ENCODE data around the gene YIPF3. TPM values are rescaled to one million over a fixed set of nuclear protein-coding genes. Genes with fewer than 3 reads are reported as not detected.
"Not testable (repeated sequence)": the region's sequence is repeated elsewhere in the genome, so short reads cannot be mapped to it uniquely, and the experiment has no call there.

YIPF3 gene
- total RNA-seq: 131 to 142 TPM (median 133 TPM) in 3 replicates
- long read RNA-seq, transcript YIPF3-202 (9 exons, 1,576 nt): major isoform, 188 of 231 reads
- long read RNA-seq, partial matches to known transcripts: 11 of 231 reads
- long read RNA-seq, other reads (novel, unspliced or antisense): 30 of 231 reads

DNA sequence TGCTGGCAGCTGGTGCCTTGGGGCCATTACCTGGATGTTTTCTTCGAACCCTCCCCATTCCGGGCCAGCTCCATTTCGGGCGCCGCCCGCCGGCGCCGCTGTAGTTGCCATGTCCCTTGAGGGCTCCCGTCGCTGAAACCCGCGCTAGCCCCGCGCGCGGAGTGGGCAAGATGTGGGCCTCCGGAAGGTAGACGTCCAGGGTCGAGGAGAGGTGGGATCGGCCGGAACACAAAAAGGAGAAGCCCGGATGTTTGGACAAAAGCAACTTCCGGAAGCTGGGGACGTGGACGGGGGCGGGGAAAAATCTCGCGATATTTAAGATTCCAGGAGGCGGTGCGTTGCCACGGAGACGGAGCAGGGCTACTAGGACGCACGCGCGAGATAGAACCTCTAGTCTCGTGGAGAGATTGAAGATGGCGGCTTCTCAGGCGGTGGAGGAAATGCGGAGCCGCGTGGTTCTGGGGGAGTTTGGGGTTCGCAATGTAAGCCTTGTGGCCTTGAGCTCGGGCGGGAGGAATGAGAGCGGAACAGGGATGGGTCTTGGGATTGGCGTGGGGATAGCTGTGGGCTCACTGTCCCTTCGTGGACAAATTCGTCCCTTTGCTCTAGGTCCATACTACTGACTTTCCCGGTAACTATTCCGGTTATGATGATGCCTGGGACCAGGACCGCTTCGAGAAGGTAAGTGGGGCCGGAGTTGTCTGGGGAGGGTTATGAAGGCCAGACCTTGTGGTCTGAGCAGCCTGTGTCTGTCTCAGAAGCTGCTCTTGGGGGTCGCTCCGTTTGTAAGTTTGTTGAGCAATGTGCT is at the start of gene YIPF3, which contains the start of gene POLR1C:
YIPF3 (minus strand) TSS at position 230 of the 808 bp plus-strand sequence; CDS start at position 111, 119 bp downstream.
POLR1C (plus strand) TSS at position 393 of the 808 bp plus-strand sequence; CDS start at position 414, 21 bp downstream.
- Mint-ChIP-seq H3K9me3 (ENCODE audit: low read depth) (no peaks in the 10 kb centered on the region), H3K27me3 (ENCODE audit: low read depth) (no peaks in the 10 kb centered on the region), H3K27ac (ENCODE audit: unreplicated experiment) (no peak within 1 kb of the TSS), H3K4me1 (ENCODE audit: low read depth) (peaks cover 24% of the 10 kb centered on the region), H3K36me3 (ENCODE audit: low read depth) (peaks cover 35% of the 10 kb centered on the region), H3K4me3 (ENCODE audit: unreplicated experiment) (no peak within 1 kb of the TSS)
- DNase-seq (ENCODE audit: low spot score): peak; percentile 98
- TF ChIP-seq CTCF (IDR thresholded peaks at IDR 0.05): no peak

GRCh38 chr6:43559328-43559727 is 42.6 kb upstream of the YIPF3 start:
- Mint-ChIP-seq H3K36me3 (ENCODE audit: low read depth) (peaks cover 39% of the 10 kb centered on the region), H3K27me3 (ENCODE audit: low read depth) (no peaks in the 10 kb centered on the region), H3K4me3 (ENCODE audit: unreplicated experiment) (no peak overlapping the region), H3K27ac (ENCODE audit: unreplicated experiment) (no peak overlapping the region), H3K4me1 (ENCODE audit: low read depth) (no peaks in the 10 kb centered on the region), H3K9me3 (ENCODE audit: low read depth) (no peaks in the 10 kb centered on the region)
- TF ChIP-seq CTCF (IDR thresholded peaks at IDR 0.05): no peak
- DNase-seq (ENCODE audit: low spot score): no peak

DNA sequence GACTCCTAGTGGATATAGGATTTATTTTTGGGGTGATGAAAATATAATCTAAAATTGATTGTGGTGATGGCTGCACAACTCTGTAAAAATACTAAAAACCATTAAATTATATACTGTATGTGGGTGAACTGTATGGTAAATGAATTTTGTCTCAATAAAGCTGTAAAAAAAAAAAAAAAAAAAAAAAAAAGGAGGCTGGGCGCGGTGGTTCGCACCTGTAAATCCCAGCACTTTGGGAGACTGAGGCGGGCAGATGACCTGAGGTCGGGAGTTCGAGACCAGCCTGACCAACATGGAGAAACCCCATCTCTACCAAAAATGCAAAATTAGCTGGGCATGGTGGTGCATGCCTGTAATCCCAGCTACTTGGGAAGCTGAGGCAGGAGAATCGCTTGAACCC is 40.9 kb upstream of the YIPF3 start:
- not testable (repeated sequence) for H3K27ac Mint-ChIP-seq (ENCODE audit: unreplicated experiment); H3K27me3 Mint-ChIP-seq (ENCODE audit: low read depth); H3K4me3 Mint-ChIP-seq (ENCODE audit: unreplicated experiment); H3K4me1 Mint-ChIP-seq (ENCODE audit: low read depth); H3K9me3 Mint-ChIP-seq (ENCODE audit: low read depth); DNase-seq (ENCODE audit: low spot score)
- H3K36me3 Mint-ChIP-seq (ENCODE audit: low read depth): peaks cover 43% of the 10 kb centered on the region

- Mint-ChIP-seq H3K36me3 (ENCODE audit: low read depth) (peaks cover 40% of the 10 kb centered on the region), H3K4me1 (ENCODE audit: low read depth) (no peaks in the 10 kb centered on the region), H3K27me3 (ENCODE audit: low read depth) (no peaks in the 10 kb centered on the region), H3K27ac (ENCODE audit: unreplicated experiment) (no peak overlapping the region), H3K4me3 (ENCODE audit: unreplicated experiment) (no peak overlapping the region), H3K9me3 (ENCODE audit: low read depth) (no peaks in the 10 kb centered on the region)
- DNase-seq (ENCODE audit: low spot score): no peak
- no peak for TF ChIP-seq CTCF (IDR thresholded peaks at IDR 0.05)
Observed at GRCh38 chr6:43547222-43547621, 30.5 kb upstream of the YIPF3 start.

DNA sequence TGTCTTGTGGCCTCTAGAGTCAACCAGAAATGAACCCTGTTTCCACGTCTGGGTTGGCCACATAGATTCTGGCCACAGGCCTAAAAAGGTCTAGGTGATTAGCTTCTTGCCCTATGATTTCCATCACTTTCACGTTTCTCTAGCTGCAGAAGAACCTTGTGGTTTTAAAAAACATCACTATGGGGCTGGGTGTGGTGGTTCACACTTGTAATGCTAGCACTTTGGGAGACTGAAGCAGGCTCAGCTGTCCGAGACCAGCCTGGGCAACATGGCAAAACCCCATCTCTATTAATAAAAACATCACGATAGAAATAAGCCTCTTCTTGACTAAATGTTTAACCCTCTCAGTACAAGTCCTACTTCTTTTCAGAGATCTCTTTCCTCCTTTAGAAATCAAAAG is 27.7 kb upstream of the YIPF3 start:
- Mint-ChIP-seq H3K36me3 (ENCODE audit: low read depth) (peaks cover 37% of the 10 kb centered on the region), H3K4me3 (ENCODE audit: unreplicated experiment) (no peak overlapping the region), H3K27ac (ENCODE audit: unreplicated experiment) (no peak overlapping the region), H3K9me3 (ENCODE audit: low read depth) (no peaks in the 10 kb centered on the region), H3K27me3 (ENCODE audit: low read depth) (no peaks in the 10 kb centered on the region), H3K4me1 (ENCODE audit: low read depth) (no peaks in the 10 kb centered on the region)
- no peak for DNase-seq (ENCODE audit: low spot score)
- TF ChIP-seq CTCF (IDR thresholded peaks at IDR 0.05): no peak
